LNCAP (cell line): ENCODE data around the gene OLIG1.

ENCODE experiments used
- CTCF ChIP-seq: fragments of 450-650 bp; IDR thresholded peaks from 2 replicates; pipeline ENCODE4 v1.5.1; 2017; ENCODE audit warnings: mild to moderate bottlenecking

The OLIG1 gene

GRCh38 chr21:33075128-33075527 lies 5.2 kb downstream of the OLIG1 start:
- no peak for TF ChIP-seq CTCF

GRCh38 chr21:33075596-33076195 lies 5.8 kb downstream of the OLIG1 start:
- TF ChIP-seq CTCF: no peak

GRCh38 chr21:33076600-33077329 lies 6.8 kb downstream of the OLIG1 start:
- no peak for TF ChIP-seq CTCF

- no peak for TF ChIP-seq CTCF
Measured at GRCh38 chr21:33078907-33079582, 9.1 kb downstream of the OLIG1 start.

- TF ChIP-seq CTCF: no peak
Measured at GRCh38 chr21:33080376-33080775, 10.4 kb downstream of the OLIG1 start.

- no peak for TF ChIP-seq CTCF
Measured at GRCh38 chr21:33080776-33081175, 10.8 kb downstream of the OLIG1 start.

GRCh38 chr21:33088384-33088783 lies 18.4 kb downstream of the OLIG1 start:
- no peak for TF ChIP-seq CTCF
